Measurements from ENCODE around the gene H1-8.
"Not testable (repeated sequence)": the region's sequence is repeated elsewhere in the genome, so short reads cannot be mapped to it uniquely, and the experiment has no call there.

The H1-8 gene

DNA sequence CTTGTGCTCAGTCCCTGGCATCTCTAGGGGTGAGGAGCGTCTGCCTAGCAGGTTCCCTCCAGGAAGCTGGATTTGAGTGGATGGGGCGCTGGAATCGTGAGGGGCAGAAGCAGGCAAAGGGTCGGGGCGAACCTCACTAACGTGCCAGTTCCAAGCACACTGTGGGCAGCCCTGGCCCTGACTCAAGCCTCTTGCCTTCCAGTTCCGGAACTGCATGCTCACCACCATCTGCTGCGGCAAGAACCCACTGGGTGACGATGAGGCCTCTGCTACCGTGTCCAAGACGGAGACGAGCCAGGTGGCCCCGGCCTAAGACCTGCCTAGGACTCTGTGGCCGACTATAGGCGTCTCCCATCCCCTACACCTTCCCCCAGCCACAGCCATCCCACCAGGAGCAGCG, 9.6 kb upstream of the H1-8 start:
- DNase-seq (ENCODE audit: low spot score) = no peak

DNA sequence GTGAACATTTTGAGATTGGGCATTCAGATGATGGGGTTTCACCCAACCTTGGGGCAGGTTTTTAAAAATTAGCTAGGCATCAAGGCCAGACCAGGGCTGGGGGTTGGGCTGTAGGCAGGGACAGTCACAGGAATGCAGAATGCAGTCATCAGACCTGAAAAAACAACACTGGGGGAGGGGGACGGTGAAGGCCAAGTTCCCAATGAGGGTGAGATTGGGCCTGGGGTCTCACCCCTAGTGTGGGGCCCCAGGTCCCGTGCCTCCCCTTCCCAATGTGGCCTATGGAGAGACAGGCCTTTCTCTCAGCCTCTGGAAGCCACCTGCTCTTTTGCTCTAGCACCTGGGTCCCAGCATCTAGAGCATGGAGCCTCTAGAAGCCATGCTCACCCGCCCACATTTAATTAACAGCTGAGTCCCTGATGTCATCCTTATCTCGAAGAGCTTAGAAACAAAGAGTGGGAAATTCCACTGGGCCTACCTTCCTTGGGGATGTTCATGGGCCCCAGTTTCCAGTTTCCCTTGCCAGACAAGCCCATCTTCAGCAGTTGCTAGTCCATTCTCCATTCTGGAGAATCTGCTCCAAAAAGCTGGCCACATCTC, 8.4 kb upstream of the H1-8 start:
- peak; percentile 55 for DNase-seq (ENCODE audit: low spot score)

DNA sequence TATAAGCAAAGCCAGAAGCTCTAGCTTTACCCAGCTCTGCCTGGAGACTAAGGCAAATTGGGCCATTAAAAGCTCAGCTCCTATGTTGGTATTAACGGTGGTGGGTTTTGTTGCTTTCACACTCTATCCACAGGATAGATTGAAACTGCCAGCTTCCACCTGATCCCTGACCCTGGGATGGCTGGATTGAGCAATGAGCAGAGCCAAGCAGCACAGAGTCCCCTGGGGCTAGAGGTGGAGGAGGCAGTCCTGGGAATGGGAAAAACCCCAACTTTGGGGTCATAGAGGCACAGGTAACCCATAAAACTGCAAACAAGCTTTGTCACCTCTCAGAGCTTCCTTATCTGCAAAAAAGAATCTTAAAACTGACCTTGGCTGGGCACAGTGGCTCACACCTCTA, 7.9 kb upstream of the H1-8 start:
- peak; percentile 90 for DNase-seq (ENCODE audit: low spot score)

DNA sequence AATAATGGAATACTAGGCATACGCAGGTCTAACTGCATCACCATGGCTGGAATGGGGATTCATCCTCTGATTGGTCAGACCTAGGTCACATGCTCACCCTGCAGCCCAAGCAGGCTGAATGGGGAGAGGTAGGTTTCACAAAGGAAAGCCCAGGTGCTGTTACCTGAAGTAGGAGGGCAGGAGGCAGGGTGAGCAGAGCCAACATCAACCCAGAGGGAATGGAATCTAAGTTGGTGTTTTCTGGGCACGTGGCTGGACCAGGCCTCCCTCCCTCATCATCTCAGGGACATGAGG, 6.7 kb upstream of the H1-8 start:
- no peak for DNase-seq (ENCODE audit: low spot score)

DNA sequence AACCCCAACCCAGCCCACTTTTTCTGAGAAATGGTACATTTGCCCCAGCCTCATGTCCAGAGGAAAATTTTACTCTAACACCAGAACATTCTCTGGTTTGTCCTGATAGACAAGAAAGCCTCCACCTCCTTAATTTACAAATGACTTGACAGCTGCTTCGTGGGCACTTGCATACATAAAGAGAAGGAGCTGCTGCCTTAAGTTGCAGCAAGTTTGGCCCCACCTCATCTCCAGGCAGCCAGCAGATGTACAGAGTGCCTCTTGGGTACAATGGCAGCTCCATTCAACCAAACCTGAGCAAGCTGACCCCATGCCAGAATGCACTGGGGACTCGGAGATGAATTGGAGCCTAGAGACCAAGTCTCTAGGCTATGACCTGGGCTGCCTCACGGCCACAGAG, 6.2 kb upstream of the H1-8 start:
- DNase-seq (ENCODE audit: low spot score) = no peak

DNA sequence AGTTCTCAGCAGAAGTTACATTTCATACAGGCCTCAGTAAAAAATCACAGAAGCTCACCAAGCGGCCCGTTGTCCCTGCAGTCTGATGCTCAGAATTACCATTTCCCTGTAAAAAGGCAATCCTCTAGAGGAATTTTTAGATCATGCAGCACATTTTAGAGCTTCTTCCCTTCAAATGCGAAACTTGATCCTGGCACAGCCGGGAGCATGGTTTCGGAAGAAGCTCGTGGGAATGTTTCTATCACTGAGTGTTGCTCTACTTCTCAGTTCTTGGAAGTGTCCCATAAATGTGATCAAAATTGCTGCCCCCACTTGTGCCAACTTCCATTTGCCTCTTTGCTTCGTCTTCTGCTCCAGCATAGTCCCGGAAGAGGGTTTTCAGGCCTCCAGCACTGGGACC, 3.8 kb upstream of the H1-8 start:
- DNase-seq (ENCODE audit: low spot score) = no peak

DNA sequence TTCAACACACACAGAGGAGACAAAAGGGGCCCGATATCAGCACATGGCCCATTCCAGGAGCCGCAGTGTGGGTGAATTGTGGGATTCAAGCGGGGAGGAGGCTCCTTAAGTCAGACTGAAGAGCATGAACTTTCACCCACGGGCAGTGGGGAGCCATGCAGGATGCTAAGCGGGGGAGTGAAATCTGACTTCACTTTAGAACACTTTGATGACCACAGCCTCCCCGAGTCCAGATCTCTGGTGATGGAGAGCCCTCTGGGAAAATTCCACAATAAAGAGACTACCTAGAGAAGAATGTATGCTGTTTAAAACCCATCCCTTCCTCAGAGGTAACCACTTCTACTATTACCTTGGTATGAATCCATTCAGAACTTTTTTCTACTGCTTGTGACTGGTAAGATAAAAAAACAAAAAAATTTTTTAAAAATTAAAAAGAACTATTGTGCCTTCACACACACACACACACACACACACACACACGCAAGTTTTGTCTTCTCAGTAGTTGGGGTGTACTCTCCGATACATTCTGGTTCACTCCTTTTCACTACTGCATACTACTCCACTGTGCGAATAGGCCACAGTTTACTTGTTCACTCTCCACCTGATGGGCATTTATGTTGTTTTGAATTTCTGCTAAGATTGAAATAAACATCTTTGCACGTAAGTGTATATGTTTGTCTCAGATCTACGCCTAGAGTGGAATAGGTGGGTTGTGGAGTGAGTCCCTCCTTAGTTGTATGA, 2.0 kb upstream of the H1-8 start:
- DNase-seq (ENCODE audit: low spot score) = no peak

DNA sequence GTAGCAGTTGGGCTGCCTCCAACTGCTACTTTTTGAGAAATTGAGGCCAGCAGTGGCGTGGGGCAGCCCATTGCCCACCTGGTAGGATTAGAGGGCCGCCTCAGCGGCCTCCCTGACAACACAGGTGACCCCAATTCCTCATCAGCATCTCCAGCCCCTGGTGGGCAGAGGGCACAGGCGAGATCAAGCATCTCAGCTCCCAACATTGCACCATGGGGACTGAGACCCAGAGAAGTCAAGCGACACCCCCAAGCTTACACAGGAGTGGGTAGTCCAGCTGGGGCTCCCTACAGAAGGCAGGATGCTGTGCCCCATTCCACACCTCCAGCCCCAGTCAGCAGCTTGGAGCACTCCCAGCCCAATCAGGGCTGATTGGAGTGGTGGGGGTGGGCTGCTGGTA, 228 bp upstream of the H1-8 start:
- DNase-seq (ENCODE audit: low spot score) = no peak

DNA sequence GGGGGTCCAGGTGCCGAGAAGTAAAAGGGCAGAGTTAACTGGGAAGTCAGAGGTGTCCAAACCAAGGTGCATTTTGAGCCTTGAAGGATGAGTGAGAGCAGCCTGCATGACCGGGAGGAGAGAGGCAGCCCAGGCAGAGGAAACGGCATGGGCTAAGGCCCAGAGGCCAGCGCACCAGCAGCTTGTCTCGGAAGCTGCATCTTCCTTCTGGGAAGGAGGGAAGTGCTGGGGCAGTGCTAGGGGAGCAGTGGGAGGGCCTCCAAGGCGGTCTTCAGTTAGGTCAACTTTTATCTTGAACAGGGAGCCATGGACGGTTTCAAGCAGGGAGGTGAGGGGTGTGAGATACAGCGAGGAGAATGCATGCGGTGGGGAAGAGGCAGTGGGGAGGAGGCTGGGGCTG, 1.0 kb downstream of the H1-8 start:
- no peak for DNase-seq (ENCODE audit: low spot score)

DNA sequence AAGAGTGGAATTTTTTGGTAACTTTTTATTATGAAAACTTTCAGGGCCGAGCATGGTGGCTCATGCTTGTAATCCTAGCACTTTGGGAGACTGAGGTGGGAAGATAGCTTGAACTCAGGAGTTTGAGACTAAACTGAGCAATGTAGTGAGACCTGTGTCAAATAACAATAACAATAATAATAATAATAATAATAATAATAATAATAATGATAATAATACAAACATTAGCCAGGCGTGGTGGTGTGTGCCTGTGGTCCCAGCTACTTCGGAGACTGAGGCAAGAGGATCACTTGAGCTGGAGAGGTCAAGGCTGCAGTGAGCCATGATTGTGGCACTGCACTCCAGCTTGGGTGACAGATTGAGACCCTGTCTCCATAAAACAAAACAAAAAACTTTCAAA, 3.0 kb downstream of the H1-8 start:
- DNase-seq (ENCODE audit: low spot score) = not testable (repeated sequence)

DNA sequence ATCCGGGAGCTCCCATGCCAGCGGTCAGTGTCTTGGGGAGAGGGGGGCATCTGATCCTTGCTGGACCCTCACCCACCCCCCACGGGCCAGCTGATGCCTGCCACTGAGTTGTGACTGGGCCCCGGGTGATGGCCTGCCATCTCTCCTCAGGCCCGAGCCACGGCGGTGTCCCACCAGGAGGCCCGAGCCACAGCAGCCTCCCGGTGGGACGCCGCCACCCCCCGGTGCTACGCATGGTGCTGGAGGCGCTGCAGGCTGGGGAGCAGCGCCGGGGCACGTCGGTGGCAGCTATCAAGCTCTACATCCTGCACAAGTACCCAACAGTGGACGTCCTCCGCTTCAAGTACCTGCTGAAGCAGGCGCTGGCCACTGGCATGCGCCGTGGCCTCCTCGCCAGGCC, 4.3 kb downstream of the H1-8 start:
- no peak for DNase-seq (ENCODE audit: low spot score)

DNA sequence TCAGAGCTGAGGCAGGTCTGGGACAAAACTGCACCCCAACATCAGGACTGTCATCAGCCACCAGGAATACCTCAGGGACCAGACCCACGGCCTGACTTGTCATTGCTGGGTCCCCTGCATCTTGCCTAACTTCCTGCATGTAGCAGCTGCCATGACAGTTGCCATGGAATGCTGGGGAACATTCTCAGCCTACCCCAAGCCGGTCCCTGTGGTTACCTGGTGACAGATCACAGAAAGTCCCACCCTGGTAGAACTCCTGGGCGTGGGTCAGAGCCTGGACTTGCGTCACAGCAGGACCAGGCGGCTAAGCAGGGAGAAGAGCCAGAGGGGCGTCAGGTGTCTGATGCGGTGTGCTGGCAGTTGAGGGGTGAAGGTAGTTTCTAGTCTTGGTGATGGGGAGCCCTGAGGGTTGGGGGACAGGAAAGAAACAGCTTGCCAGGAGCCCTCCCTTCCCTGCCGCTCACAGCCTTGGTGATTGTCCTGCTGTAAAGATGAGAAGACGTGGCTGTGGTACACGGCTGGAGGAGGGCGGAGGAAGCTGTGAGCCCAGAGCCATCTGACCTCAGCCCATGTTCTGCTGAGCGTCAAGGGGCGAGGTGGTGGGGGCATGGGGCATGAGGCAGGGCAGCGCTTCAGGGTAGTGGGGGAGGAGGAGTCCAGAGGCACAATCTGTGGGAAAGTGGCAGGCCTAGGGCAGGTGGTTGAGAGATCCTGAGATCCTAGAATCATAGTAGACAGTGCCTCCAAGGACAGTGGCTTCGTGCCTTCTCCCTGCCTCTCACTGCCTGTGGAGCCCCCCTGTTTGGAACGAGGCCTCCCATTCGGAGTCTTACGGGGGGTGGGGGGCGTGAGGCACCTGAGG, 5.4 kb downstream of the H1-8 start:
- no peak for DNase-seq (ENCODE audit: low spot score)

DNA sequence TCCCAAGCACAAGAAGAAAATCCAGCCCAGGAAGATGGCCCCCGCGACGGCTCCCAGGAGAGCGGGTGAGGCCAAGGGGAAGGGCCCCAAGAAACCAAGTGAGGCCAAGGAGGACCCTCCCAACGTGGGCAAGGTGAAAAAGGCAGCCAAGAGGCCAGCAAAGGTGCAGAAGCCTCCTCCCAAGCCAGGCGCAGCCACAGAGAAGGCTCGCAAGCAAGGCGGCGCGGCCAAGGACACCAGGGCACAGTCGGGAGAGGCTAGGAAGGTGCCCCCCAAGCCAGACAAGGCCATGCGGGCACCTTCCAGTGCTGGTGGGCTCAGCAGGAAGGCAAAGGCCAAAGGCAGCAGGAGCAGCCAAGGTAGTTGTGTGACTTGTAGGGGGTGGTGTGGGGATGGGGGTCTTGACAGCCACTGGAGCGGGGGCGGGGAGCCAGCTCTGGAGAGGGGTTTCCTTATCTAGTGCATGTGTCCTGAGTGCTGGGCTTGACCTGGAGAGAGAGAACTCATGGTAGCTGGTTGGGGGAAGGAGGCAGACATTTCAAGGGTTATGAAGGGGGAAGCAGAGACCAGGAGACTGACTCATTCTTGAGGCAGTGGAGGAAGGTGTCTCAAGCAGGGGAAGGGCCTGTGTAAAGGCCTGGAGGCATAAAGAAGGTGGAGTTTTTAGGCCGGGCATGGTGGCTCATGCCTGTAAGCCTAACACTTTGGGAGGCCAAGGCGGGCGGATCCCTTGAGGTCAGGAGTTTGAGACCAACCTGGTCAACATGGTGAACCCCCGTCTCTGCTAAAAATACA, 6.2 kb downstream of the H1-8 start:
- no peak for DNase-seq (ENCODE audit: low spot score)

DNA sequence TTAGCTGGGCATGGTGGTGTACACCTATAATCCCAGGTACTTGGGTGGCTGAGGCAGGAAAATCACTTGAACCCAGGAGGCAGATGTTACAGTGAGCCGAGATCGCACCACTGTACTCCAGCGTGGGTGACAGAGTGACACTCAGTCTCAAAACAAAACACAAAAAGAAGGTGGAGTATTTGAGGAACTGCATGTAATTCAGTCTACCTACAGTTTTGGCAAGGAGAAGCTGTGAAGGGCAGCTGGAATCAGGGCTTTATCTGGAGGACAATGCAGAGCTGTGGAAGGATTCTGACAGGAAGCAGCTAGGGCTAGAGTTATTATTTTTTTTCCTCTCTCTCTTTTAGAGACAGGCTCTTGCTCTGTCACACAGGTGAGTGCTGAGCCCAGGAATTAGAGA, 6.8 kb downstream of the H1-8 start:
- DNase-seq (ENCODE audit: low spot score) = no peak

DNA sequence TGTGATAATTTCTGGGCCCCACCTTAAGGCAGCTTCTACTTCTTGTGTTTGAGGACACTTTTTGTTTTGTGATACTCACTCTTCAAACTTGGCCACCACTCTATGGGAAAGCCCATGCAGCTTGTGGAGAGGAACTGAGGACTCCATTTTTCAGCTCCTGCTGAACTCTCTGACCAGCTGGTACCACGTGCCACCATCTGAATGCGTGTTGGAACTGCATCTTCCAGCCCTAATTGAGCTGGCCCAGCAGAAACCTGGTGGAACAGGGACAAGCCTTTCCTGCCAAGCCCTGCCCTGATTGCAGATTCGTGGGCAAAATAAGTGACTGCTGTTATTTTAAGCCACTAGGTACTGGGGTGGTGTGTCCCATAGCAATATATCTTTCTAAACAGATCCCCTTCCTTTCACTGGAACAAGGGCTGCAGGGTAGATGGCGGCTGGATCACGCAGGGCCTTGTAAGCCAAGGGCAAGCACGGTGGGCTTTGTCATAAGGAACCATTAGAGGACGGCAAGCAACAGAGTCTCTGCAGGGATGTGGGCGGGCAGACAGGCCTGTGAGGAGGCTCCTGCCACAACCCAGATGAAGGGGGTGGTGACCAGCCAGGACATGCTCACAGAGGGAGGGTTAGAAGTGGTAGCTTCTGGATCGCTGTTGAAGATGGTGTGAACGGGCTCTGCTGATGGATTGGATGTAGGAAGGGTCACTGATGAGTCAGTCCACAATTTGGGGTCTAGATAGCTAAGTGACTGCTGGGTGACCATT, 9.5 kb downstream of the H1-8 start:
- no peak for DNase-seq (ENCODE audit: low spot score)

DNA sequence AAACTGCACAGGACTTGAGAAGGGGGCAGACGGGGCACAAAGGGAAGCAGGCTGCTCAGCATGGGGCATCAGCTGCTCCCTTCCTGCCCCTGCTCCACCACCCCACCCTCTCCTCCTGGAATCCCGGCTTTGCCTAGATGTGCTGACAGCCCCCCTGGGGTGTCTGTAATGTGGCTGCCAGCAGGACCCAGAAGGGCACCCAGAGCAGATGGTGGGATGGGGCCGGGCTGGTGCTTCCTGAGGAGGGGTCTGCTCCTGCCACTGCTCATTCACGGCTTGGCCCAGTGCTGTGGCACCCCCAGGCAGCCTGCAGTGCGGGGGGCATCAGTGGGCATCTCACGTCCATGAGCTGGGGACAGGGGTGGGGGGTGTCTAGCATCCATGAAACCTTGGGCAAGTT, 10.2 kb downstream of the H1-8 start:
- DNase-seq (ENCODE audit: low spot score) = no peak

DNA sequence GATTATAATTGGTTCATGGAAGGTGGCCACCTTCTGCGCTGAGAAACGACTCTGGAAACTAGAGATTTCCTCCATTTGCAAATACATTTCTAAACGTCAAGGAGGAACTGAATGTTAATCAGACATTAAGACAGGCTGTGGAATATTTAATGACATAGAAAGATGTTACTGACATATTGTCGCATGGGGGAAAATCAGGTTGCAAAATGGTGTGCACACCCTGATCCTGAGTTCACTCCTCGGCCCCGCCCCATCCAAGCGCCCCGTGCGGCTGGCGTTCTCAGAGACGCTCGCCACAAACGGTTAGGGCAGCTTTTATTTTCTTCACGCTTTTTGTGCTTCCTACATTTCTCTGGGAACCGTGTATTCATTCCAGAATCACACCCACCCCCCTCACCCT, 10.7 kb downstream of the H1-8 start:
- DNase-seq (ENCODE audit: low spot score) = no peak

DNA sequence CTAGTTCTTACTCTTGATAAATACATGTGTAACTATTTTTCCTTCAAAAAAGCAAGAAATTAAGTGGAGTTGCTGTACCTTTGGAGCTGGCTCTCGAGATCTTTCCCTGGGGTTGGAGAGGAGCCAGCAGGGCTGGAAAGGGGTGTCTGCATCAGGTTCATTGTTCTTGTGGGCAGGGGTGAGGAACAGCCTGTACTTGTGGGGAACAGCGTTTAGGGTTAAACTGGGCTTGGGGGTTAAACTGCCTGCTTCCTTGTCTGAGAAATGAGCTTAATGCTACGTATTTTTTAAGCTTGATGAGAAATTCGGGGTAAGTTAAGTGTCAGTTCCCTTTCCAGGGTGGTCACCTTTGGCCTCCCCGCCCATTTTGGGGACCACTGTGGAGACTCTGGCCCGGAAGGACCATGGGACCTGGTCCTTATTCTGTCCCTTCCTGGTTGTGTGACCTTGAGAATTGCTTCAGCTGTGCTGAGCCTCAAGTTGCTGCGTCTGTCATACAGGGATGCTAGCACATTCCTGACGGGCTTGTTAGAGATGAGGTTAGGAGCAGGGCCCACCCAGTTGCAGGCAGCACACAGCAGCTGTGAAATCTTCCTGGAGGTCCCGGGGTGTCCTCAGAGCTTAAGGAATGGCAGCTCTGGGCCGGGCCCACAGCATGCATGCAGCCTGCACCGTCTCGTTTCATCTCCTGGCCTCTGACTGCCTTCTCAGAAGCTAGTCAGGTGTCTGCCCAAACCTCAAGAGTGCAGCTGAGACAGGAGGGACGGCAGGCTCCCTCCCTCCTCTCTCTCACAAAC, 11.6 kb downstream of the H1-8 start:
- DNase-seq (ENCODE audit: low spot score) = no peak

DNA sequence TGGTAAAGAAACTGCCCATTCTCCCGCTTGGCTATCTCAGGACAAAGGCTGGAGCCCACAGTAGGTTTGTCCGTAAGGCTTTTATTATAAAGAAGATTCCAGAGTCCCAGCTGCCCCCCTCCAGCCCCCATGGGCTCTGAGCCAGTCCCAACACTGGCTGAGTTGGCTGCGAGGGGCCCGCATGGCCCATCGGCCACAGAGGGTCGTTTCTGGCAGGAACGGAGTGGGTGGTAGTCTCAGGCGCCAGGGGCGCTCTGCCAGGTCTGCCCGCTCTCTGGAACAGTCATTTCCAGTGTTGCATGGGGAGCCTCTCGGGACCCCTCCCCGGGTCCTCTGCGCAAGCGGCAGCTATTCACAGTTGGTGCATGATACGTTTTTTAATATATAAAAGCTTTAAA, 12.2 kb downstream of the H1-8 start:
- DNase-seq (ENCODE audit: low spot score) = no peak

DNA sequence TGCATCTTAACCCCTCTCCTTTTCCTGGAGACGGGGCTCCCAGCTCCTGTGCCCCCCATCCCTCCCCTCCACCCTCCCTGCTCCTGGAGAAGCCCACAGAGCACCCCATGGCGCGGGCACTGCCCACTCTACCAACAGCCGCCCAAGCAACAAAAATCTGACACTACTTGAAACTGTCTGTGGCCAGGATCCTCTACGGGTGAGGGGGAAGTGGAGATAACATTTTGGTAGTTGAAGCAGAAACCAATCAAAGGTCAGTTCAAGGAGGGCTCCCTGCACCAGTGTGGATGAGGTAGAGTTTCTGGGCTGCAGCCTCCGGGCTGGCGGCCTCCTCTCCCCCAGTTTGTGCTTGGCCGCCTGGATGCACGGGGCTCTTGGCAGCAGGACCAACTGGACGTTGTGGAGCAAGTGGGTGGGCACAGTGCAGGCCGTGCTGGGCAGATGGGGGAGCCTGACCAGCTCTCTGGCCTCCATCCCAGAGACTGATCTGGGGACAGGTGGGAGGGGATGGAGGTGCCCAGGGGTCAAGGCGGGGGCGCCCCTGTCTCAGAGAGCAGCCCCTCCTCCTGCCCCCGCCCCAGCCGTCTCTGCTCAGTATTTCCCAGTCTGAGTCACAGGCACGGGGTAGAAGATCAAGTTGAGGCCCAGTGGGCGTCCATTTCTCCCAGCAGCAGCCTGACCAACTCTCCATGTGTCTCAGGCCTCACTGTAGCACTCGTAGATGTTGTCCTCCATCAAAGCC, 12.8 kb downstream of the H1-8 start:
- no peak for DNase-seq (ENCODE audit: low spot score)

DNA sequence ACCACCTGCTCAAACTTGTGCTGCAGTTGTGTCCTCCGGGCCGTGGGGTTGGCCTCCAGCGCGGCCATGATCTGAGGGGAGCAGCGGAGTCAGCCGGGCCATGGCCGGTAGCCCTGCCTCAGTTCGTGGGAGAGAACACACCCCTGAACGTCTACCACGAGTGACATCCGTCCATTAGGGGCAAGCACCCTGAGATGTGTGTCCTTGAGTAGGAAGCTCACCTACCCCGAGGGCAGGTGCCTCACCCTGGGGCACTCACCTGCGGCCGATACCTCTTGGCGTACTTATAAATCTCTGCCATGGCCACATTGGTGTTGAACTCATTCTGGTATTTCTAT, 13.4 kb downstream of the H1-8 start:
- no peak for DNase-seq (ENCODE audit: low spot score)

All from HuH-7 (cell line).